ENCODE data around the gene ATP5MC2.
A peak's percentile ranks its signal among the peaks of the same experiment; 100 is the strongest.
"Not testable (repeated sequence)": the region's sequence is repeated elsewhere in the genome, so short reads cannot be mapped to it uniquely, and the experiment has no call there.

The ATP5MC2 gene

DNA sequence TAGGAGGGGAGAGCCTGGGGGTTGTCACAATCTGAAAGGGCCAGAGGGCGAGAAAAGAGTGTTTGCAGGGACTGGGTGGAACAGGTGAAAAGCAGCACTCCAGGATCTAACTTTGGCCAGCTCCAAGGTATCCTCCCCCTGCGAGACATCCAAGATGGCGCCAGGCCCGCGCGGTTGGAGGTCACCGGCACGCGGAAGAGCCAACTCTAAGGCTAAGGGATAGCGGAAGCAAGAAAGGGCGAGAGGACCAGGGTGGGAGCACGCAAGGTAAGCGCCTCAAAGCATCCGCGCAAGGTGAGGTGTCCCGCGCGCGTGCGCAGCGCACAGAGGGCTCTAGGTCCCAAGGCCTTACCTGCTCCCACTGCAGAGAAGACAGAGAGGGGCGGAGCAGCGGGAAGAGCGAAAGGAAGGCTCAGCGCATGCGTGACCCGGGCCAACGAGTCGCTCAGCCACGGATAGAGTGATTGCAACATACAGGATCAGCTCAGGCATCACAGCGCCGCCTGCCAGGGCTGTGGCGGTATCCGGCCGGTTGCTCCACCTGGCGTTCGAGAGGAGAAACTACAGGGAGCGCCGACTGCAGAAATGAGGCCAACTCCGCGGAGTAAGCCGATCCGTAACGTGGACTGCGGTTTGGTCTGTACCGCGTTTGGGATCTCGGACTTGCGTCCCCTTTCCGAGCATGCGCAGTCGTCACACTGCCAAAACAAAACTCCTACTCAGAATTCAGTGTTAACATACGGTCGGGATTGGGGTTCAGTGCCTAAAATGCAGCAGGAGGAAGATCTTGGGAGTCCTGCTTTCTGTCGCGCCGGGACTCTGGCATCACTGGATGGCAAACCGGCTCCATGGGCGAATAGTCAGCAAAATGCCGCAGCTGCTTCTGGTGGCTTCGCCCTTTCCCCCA lies at the start of gene ATP5MC2:
Gene ATP5MC2, minus strand, starts transcription at position 383 of the 907 bp plus-strand sequence. CDS start 3,469 bp downstream, outside the sequence.
- DNase-seq (ENCODE audit: low read depth) = peak; percentile 97

DNA sequence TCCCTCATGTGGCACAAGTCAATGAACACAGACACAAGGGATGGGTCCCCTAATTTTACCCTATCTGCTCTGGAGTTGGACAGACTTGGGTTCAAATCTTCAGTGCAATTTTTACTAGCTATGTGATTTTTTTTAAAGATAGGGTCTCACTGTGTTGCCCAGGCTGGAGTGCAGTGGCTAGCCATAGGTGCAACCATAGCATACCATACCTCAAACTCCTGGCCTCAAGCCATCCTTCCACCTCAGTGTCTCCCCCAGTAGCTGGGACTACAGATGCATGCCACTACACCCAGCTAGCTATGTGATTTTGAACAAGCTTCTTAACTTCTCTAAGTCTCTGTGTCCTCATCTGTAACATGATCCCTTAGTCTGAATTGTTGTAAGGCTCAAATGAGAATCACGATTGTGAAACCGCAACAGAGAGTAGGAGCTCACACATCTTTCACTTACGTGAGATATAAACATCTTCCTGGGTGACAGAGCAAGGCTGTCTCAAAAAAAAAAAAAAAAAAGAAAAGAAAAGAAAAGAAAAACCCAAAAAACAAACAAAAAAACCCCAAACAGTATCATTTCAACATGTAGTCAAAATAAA lies 46.7 kb upstream of the ATP5MC2 start:
- no peak for DNase-seq (ENCODE audit: low read depth)

DNA sequence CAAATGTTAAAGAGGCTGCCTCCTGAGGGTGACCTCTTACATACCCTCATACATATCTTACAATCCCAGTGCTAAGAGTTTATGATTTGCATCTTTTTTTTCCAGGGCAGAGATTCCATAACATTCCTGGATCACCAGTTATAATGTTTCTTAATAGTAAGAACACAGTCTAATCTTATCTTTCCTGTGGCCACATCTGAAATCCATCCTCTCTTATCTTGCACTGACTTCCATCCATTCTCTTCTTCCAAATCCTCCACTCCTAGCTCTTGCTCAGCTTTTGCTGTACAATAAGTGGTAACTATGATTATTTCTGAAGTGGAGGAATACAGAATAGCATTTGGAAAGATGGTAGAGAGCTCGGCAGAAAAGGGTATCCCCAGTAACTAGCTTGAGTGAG lies 45.1 kb upstream of the ATP5MC2 start:
- no peak for DNase-seq (ENCODE audit: low read depth)

DNA sequence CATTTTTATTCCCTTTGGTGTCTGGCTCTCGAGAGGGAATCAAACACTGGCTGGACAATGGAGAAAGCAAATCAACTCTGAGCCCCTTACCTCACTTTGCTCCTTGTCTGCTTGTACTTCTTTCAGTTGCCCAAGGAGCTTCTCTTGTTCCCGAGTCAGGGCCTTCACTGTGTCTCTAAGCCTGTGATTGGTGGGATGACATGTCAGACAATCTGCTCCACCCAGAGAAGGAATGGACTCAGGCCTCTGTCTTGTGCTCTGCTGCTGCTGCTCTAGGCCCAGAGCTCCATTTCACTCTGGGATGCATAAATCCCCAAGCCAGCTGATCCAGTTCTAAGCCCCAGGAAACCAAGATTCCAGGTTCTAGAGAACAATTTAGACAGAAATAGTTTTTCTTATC lies 43.8 kb upstream of the ATP5MC2 start:
- DNase-seq (ENCODE audit: low read depth) = no peak

DNA sequence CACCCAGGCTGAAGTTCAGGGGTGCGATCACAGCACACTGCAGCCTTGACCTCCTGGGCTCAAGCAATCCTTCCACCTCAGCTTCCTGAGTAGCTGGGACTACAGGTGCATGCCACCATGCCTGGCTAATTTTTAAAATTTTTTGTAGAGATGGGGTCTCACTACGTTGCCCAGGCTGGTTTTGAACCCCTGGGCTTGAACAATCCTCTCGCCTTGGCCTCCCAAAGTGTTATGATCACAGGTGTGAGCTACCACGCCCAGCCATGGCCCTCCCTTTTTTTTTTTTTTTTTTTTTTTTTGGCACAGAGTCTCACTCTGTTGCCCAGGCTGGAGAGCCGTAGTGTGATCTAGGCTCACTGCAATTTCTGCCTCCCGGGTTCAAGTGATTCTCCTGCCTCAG lies 42.7 kb upstream of the ATP5MC2 start:
- DNase-seq (ENCODE audit: low read depth) = not testable (repeated sequence)

DNA sequence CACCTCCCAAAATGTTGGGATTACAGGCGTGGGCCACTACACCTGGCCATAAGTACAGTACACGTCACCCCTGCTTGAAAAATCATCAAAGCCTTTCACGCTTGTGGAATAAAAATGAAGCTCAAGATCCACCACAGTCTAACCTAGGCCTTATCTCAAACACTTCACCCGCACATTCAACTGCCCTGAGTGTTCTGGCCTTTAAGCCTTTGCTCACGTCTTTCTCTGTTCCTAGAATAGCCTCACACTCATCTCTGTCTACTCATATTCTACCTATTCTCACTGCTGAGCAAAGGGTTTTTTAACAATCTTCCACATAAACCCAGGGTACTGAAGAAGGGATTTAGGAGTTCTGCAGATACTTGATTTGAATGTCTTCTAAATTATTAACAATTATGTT lies 41.4 kb upstream of the ATP5MC2 start:
- no peak for DNase-seq (ENCODE audit: low read depth)

DNA sequence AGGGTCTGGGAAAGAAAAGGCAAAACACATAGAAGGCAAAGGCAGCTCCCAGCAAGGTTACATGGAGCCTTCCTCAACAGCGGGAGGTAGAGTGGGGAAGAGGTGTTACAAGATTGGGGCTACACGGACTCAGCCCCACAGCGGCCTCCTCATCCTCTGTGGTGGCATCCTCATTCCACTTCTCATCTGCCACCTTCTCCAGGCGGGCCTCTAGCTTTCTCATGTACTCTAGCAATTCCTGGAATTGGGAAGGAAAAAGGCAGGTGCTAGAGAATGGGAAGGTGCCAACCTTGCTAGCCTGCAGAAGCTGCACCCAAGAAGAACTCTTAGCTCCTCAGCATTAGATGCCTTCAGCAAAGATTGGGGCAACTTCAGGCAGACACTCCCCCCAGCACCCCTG lies 38.1 kb upstream of the ATP5MC2 start:
- no peak for DNase-seq (ENCODE audit: low read depth)

DNA sequence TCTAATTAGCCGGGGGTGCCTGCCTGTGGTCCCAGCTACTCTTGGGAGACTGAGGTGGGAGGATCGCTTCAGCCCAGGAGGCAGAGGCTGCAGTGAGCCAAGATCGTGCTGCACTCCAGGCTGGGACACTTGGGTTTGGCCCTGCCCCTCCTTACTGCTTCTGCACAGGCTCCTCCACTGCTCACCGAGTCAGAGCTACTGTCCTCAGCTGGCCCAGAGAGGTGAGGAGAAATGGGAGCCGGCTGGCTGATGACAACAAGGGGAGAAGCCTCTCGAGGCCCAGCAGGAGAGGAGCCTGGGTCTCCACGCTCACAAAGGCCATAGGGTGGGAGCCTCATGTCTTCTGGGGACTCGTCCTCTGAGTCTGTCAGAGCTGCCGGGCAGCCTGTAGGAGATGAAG lies 37.6 kb upstream of the ATP5MC2 start:
- no peak for DNase-seq (ENCODE audit: low read depth)

DNA sequence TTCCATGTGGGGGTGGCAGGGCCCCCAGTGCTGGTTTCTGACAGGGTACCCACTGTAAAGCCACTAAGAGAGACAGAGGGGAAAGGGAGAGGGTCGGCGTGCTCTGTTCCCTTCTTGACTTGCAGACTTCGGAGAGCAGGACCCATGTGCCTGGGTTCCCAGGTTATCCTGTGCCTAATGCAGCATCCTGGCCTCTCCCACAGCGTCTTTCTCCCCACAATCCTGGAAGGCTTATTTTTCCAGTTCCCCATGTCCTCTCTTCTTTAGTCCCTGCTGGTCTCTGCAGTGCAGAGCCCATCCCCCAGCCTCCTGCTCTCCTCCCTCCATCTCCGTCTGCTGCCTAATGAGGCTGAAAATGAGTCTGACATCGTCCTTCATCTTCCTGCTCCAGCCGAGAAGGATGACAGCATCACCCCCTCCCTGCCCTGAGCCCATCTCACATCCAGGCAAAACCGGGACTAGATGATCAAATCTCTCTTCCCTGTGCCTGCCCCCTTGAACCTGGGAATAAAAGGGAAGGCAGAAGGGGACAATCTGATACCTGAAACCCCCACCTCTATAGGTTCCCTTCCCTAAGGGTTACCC lies 36.3 kb upstream of the ATP5MC2 start:
- no peak for DNase-seq (ENCODE audit: low read depth)

DNA sequence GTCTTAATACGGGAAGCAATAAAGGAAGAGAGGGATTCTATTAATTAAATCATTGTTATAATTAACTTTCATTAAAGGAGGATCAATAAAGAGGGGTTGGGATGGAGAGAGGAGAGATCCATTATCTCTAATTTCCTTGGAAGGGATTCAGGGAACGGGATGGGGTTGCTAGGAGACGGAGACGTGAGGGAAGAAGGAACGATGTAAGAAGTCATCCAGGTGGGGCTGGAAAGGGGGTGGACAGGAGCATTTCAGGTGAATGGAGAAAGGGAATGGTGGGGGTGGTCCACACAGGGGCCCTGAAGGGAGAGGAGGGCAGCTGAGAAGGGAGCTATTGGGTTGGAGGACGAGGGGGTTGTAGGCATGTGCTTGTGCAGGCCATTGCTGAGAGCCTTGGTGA lies 34.2 kb upstream of the ATP5MC2 start:
- DNase-seq (ENCODE audit: low read depth) = no peak

DNA sequence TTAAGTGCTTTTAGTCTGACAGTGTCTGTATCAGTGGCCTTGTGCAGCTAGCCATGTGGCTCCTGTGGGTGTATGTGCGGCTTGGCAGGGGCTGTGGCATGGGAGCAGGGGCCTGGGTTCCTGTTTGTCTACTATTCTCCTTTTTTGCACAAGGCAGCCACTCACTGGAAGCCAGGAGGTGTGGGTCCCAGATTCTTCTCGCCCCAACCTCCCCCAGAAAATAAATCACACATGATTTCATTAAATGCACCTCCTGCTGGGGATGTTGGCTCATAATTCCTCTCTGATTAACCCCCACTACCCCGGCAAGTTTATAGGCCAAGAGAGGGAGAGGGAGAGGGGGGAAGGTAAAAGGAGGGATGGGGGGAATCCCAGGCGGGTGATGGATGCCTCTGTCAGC lies 33.8 kb upstream of the ATP5MC2 start:
- no peak for DNase-seq (ENCODE audit: low read depth)

DNA sequence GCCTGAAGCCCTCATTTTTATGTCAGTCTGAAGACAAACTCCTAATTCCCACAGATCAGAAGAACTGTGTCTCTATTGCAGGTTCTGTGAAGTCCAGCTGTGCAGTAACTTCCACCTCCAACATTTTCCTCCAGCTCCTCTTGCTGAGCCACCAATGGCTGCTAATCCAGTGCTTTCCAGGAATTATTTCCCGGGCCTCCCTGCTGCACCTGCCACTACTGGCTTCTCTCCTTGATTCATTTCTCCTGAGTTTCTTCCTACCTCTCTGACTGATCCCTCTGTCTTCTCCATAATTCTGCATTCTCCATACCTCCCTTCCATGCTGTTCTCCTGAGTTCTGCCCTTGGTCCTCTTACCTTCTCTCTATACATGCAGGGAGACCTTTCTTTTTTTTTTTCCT lies 30.2 kb upstream of the ATP5MC2 start:
- DNase-seq (ENCODE audit: low read depth) = no peak

DNA sequence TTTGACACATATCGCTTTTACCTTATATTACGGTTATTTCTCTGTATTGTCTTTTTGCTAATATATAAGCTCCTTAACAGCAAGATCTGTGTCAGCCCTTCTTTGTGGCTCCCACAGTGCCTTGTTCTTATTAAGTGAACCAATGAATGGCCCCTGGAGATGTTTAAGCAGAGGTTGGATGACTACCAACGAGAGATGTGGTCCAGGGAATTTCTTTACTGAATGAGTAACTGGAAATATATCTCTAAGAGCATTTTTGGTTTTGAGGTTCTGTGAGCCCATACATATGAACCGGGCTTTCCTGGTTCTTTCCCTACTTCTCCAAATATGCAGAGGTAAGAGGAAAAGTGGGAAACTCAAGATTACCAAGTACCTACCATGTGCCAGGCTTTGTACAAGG lies 27.9 kb upstream of the ATP5MC2 start:
- DNase-seq (ENCODE audit: low read depth) = peak; percentile 46

DNA sequence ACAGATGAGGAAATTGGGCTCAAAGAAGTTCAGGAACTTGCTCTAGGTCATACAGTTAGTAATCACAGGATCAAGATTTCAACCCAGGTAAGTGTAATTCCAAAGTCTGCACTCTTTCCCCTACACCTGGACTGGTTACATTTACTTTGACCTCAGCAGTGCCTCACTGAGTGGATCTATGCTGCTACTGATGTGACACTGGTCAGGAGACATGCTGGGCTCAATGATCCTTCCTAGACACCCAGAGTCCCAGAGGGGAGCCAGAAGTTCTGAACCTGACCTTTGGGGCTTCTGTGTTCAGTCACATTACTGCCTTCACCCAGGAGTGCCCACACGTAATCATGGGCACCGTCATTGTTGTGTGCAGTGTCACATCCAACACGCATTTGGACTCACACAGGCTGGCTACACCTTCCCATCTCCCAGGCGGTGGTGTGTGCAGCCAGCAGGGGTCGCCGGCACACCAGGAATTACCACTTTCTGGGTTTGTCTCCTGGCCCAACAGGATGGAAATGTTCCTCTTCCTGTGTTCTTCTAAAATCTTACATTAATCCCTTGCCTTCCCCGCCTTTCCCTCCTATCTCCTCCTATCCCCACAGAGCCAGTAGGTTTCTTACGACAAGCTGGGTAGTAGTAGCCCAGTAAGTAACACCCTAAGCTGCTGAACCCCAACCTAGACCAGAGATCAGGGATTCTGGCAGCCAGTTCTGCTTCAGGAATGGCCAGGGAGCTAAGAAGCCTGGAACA lies 25.8 kb upstream of the ATP5MC2 start:
- DNase-seq (ENCODE audit: low read depth) = peak; percentile 57

DNA sequence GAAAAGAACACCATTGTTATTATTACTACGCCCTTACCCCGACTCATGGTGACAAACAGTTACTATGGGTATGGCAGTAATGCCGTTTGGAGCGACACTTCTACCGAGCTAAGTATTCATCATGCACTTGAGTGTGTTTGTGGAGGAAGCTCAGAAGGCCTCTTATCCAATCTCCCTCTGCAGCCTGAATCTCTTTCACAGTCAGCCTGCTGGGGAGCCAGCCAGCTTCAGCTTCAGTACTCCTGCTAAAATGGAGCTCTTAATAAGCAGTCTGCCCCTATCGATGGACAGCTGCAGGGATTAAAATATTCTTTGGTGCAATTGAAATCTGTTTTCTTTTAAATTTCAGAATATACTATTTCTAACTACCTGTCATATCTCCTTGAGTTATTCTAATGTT lies 24.7 kb upstream of the ATP5MC2 start:
- DNase-seq (ENCODE audit: low read depth) = no peak

DNA sequence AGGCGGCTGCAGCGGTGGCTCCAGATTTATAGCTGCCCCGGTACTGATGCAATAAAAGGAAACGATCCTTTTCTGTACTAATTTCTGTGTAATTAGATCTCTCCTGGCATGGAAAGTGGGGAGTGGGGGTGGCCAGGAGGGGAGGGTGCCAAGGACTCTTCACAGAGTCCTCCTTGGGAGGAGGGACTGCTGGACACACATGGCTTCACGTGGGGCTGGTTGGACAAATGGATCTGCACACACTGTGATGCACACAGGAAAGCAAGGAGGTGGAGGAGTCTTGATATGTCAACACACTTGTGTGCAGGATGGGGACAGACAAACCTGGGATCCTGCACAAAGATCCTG lies 23.8 kb upstream of the ATP5MC2 start:
- no peak for DNase-seq (ENCODE audit: low read depth)

DNA sequence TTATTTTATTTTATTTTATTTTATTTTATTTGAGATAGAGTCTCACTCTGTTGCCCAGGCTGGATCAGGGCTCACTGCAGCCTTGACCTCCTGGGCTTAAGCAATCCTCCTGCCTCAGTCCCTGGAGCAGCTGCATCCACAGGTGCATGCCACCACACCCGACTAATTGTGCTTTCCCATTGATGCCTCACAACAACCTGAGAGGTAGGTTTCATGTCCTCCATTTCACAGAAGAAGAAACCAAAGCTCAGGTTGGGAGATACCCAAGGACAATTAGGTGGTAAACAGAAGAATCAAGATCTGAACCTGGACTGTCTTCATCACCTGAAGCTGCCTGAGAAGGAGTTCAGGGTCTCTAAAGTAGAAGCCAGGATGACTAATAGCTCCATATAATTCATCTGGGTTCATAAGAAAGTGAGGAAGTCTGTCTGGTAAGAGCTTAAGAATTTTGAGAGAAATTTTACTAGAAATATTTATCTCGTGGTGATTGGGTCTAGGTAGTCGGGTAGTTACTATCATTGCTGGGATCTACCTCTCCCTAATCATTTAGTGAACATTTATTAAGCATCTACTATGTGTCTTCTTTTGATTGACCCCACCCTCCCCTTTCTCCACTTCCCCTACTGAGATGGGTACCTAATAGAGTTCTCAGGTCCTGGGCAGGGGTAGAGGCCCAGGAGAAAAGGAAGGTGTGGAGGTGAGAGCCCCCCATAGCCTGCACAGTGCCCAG lies 23.2 kb upstream of the ATP5MC2 start:
- no peak for DNase-seq (ENCODE audit: low read depth)

DNA sequence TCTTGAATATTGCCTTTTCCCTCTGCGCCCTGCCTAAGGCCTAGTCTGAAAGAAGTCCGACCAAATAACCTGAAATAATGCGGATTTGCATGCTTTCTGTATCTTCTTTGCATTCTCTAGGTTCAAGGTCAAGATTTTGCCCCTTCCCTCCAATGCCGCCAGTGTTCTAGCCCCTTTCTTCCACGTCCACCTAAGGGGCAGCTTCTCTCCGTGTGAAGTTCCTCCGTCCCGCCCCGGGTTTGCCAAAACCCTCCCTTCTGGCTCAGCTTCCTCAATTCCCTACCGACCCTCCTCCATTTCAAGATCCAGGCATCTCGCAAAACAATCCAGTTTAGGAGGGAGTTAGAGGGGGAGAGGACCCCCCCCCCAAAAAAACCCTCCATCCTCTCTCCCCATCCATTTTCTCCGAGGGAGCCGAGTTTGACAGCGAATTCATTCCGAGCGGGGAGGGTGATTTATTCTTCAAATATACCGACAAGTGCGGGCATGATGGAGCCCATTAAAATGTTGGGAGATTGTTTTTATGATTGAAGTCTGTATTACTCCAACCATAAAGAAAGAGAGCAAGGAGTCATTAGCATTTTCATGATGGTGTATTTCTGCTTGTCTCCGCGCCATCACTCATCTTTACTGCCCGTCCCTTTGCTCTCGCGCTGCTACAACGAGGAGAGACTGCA lies 20.9 kb upstream of the ATP5MC2 start:
- no peak for DNase-seq (ENCODE audit: low read depth)

DNA sequence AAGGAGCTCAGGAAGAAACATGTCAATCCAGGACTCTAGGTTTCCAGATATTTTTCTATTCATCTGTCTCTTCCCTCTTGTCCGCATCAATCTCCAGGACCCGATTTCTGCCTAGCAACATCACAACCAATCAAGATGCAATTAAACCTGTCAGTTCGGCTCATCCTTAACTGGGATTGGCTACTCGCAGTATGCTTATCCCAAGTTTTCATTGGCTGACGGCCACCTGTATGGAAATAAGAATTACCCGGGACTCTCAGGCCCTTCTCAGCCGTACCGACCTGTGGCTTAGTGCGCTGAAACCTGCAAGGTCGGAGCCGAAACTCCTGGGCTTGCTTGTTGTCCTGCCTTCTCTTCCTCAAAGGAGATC lies 20.4 kb upstream of the ATP5MC2 start:
- peak; percentile 64 for DNase-seq (ENCODE audit: low read depth)

DNA sequence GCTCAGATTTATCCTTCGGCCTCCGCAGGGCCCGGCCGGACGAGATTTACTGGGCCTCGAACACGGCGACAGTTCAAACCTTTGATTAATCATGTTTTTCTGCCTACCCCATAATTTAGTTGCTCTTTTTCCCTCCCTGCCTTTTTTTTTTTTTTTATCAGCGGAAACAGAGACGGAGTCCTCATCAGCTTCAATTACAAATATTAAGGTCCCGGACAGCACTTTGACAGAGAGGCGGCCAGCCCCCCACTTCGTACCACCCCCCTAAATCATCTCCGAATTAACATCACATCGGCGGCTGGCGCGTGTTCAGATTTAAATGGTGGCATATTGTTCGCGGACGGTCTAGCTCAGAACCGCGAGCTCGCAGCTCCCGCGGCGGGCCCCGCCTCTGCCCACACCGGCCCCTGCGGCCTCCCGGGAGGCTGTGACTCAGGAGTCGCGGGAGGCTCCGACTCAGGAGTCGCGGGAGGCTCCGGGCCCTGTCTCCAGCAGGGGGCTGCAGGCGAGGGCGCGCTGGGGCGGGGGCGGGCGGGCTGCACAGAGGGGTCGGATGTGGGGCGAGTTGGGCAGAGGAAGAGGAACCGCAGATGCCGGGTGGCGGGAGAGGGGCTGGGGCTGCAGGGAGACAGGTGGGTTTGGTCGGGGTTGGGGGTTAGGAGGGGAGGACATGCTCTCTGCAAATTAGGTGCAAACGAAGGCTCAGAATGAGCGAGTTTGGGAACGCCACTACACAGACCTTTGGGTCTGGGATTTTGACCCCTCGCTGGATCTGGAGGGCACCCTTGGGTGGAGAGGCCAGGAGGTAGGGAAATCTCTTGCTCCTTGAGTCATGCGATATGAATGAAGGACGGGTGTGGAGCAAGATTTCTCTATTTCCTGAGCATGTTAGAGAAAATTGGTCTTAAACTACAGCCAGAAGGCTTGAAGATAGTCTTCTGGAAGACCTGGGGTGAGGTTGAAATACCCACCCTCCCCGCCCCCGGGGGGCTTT lies 19.6 kb upstream of the ATP5MC2 start:
- no peak for DNase-seq (ENCODE audit: low read depth)
